A549 (cell line): Measurements from ENCODE around the gene NDUFB8. TPM values are rescaled to one million over a fixed set of nuclear protein-coding genes. Genes with fewer than 3 reads are reported as not detected.

Source experiments
- ATAC-seq, 2 experiments: fragments of 200-7000 bp in 1 of 2; fragments of >200 bp in 1 of 2; cut with Nextera tagmentation in 1 of 2; cut with Tn5 transposase in 1 of 2; 3 replicates each; pipeline versions ENCODE4 v1.8.0 to v1.9.1; 2018 to 2020; ENCODE audit warnings: mild to moderate bottlenecking in 1 of 2, moderate library complexity in 1 of 2
- CTCF ChIA-PET: fragments of 300-600 bp; sonication (Branson Sonifier 250); formaldehyde crosslinking; extraction: SDS; loops from one replicate; lab custom pipeline; 2021; ENCODE audit warnings: antibody characterized with exemption, inconsistent platforms; lab: Yijun Ruan, JAX
- POLR2A ChIA-PET: fragments of 350-600 bp; formaldehyde crosslinking; extraction: SDS; loops from one replicate; lab custom pipeline; 2021; ENCODE audit warnings: antibody characterized with exemption, inconsistent platforms; lab: Yijun Ruan, JAX
- DNase-seq, 2 experiments: peaks; one replicate each; pipeline versions ENCODE4 v3.0.0 to v3.0.0-alpha.2; 2011 to 2016; ENCODE audit warnings: low read depth in 1 of 2, low spot score in 1 of 2
- FAIRE-seq: peaks from 2 replicates; lab custom pipeline; 2011; peaks lifted over from hg19 to GRCh38; lab: Jason Lieb, UNC
- H3K27ac ChIP-seq, 2 experiments: fragments of >200 bp; sonication (Bioruptor Twin); formaldehyde crosslinking; 3 replicates each; pipeline ENCODE4 v1.5.1; 2016 to 2017
- H3K4me1 ChIP-seq: fragments of >200 bp; sonication (Bioruptor Twin); formaldehyde crosslinking; 3 replicates; pipeline ENCODE4 v1.6.1; 2016
- H3K4me2 ChIP-seq: fragments of >200 bp; sonication (Bioruptor Twin); formaldehyde crosslinking; 3 replicates; pipeline ENCODE4 v1.6.1; 2016
- H3K4me3 ChIP-seq: fragments of >200 bp; sonication (Bioruptor Twin); formaldehyde crosslinking; 3 replicates; pipeline ENCODE4 v1.5.1; 2016
- H3K9me3 ChIP-seq: fragments of >200 bp; sonication (Bioruptor Twin); formaldehyde crosslinking; 3 replicates; pipeline ENCODE4 v1.6.1; 2016
- BCL3 ChIP-seq: fragments of >200 bp; sonication (Bioruptor Twin); formaldehyde crosslinking; IDR thresholded peaks from 3 replicates; pipeline ENCODE4 v1.6.1; 2016
- CBX8 ChIP-seq: fragments of 200-600 bp; sonication (generic); IDR thresholded peaks from 2 replicates; pipeline ENCODE4 v1.6.1; 2016
- CTCF ChIP-seq: fragments of >200 bp; sonication (Bioruptor Twin); formaldehyde crosslinking; IDR thresholded peaks from 3 replicates; pipeline ENCODE4 v1.5.1; 2016
- ESRRA ChIP-seq: fragments of 150-350 bp; IDR thresholded peaks from 2 replicates; pipeline ENCODE4 v1.6.1; 2014; ENCODE audit warnings: mild to moderate bottlenecking, low read length, borderline replicate concordance
- FOSB ChIP-seq: fragments of 250-450 bp; sonication (Bioruptor Pico); IDR thresholded peaks from 2 replicates; pipeline ENCODE4 v1.5.0; 2020; ENCODE audit warnings: mild to moderate bottlenecking, moderate library complexity
- FOSL2 ChIP-seq, 2 experiments: fragments of 450-650 bp in 1 of 2; fragments of >200 bp in 1 of 2; sonication (Bioruptor Twin) in 1 of 2; formaldehyde crosslinking; IDR thresholded peaks; 2 replicates each; pipeline versions ENCODE4 v1.5.0 to v1.6.1; 2016 to 2020; ENCODE audit warnings: mild to moderate bottlenecking in 1 of 2, moderate library complexity in 1 of 2
- FOXS1 ChIP-seq: fragments of 250-450 bp; sonication (Bioruptor Pico); IDR thresholded peaks from 2 replicates; pipeline ENCODE4 v1.5.0; 2020; ENCODE audit warnings: mild to moderate bottlenecking, moderate library complexity
- HDAC2 ChIP-seq: fragments of 200-600 bp; sonication (generic); IDR thresholded peaks from 2 replicates; pipeline ENCODE4 v1.6.1; 2016
- HEYL ChIP-seq: fragments of 250-450 bp; sonication (Bioruptor Pico); IDR thresholded peaks from 2 replicates; pipeline ENCODE4 v1.8.0; 2021; ENCODE audit warnings: mild to moderate bottlenecking, moderate library complexity
- HOXA7 ChIP-seq: fragments of 250-450 bp; sonication (Bioruptor Pico); IDR thresholded peaks from 2 replicates; pipeline ENCODE4 v1.5.0; 2020; ENCODE audit warnings: mild to moderate bottlenecking, moderate library complexity
- HOXB5 ChIP-seq: fragments of 250-450 bp; sonication (Bioruptor Pico); IDR thresholded peaks from 2 replicates; pipeline ENCODE4 v1.5.0; 2020; ENCODE audit warnings: mild to moderate bottlenecking, moderate library complexity
- JUN ChIP-seq, 2 experiments: fragments of >200 bp; sonication (Bioruptor Twin); formaldehyde crosslinking; IDR thresholded peaks; 2 replicates in 1 of 2; 3 replicates in 1 of 2; pipeline ENCODE4 v1.6.1; 2016 to 2017
- JUNB ChIP-seq: fragments of >200 bp; sonication (Bioruptor Twin); formaldehyde crosslinking; IDR thresholded peaks from 2 replicates; pipeline ENCODE4 v1.6.1; 2016
- KDM5A ChIP-seq: fragments of 200-600 bp; sonication (generic); IDR thresholded peaks from 2 replicates; pipeline ENCODE4 v1.6.1; 2016; ENCODE audit warnings: antibody characterized with exemption, mild to moderate bottlenecking
- MAZ ChIP-seq: fragments of 150-350 bp; IDR thresholded peaks from 2 replicates; pipeline ENCODE4 v1.6.1; 2014; ENCODE audit warnings: antibody characterized with exemption, low read depth, low read length, borderline replicate concordance
- NR3C1 ChIP-seq: fragments of >200 bp; sonication (Bioruptor Twin); formaldehyde crosslinking; IDR thresholded peaks from 3 replicates; pipeline ENCODE4 v1.6.1; 2017
- PBX3 ChIP-seq: IDR thresholded peaks from 2 replicates; pipeline ENCODE4 v1.6.1; 2012
- RCOR1 ChIP-seq: fragments of 150-350 bp; IDR thresholded peaks from 2 replicates; pipeline ENCODE4 v1.6.1; 2014; ENCODE audit warnings: antibody characterized with exemption, low read length, low read depth
- SREBF2 ChIP-seq: fragments of 450-650 bp; IDR thresholded peaks from 2 replicates; pipeline ENCODE4 v1.6.1; 2014; ENCODE audit warnings: mild to moderate bottlenecking, moderate library complexity
- ZNF302 ChIP-seq: fragments of 250-450 bp; sonication (Bioruptor Pico); IDR thresholded peaks from 2 replicates; pipeline ENCODE4 v1.9.0; 2021; ENCODE audit warnings: inconsistent platforms, mild to moderate bottlenecking, moderate library complexity
- WGBS: methylation state at CpG from one replicate; pipeline ENCODE4 v1.1.6; 2017; ENCODE audit errors: missing lambda C conversion rate; 5-methylcytosine and 5-hydroxymethylcytosine counted together
- polyA plus RNA-seq, 4 experiments: library from polyadenylated mRNA; depleted of rRNA in 3 of 4; stranded (reverse); fragments of >200 nt; fragmentation: RNase III in 1 of 4; extraction: RNeasy Plus Mini Kit Qiagen cat#74134 plus additional on column Dnase treatment in 1 of 4; gene quantifications; 2 replicates in 3 of 4; 3 replicates in 1 of 4; pipeline ENCODE4 v1.2.3, GENCODE V29; 2011 to 2017
- TF ChIP-seq, protein P1 (sequence below): fragments of 150-350 bp; IDR thresholded peaks from 2 replicates; pipeline ENCODE4 v1.6.1; 2014; ENCODE audit warnings: low read depth, mild to moderate bottlenecking, low read length

The NDUFB8 gene
- polyA plus RNA-seq, 2 of the 4 experiments (the other 2 are of a cell fraction), result 221 to 333 TPM

- ChIA-PET CTCF (interaction anchor here (0.7 to 20.4 kb wide), 10 partner anchors 12 to 356 kb away, joined by 3 to 353 read pairs (median 9); partner anchors contain the start of genes HIF1AN and SCD), POLR2A (interaction anchor here (1.4 kb wide), 1 partner anchor 14 kb away, joined by 3 read pairs; the partner anchor contains the start of gene HIF1AN)
- no peak overlapping the region for H3K4me2 ChIP-seq
- H3K27ac ChIP-seq, result no peak overlapping the region
- WGBS, result 86% methylated on average over 5 of the region's 5 CpGs
- no peaks in the 10 kb centered on the region for H3K4me1 ChIP-seq
- DNase-seq, result no peak
- H3K4me3 ChIP-seq, result no peak overlapping the region
- FAIRE-seq, result no peak
- no peaks in the 10 kb centered on the region for H3K9me3 ChIP-seq
- no peak for TF ChIP-seq JUN (IDR thresholded peaks at IDR 0.05)
- no peak for TF ChIP-seq FOSL2 (IDR thresholded peaks at IDR 0.05)
- peak; percentile 87 for TF ChIP-seq FOSL2 (CRISPR knock-in tag; IDR thresholded peaks at IDR 0.05)
- no peak for TF ChIP-seq JUNB
- ATAC-seq, result no peak
Observed at GRCh38 chr10:100522107-100522801, 7.4 kb downstream of the NDUFB8 start.

DNA sequence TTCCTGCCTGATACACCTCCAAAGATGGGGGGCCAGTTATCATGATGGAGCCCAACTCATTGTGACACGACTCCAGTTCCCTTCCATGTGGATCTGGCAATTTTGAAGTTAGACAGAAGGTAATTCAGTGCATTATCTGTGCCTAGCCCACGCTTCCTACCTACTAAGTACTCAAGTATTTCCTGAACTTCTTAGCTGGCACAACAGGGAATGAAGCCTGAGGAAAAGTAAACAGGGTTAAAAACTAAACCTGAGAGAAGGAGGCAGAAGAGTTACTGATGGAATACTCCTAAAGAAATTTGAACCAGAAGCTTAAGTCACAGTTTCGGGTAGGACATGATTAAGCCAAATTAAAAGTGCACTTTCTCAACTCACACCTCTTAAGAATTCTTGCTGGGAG lies 8.9 kb downstream of the NDUFB8 start:
- TF ChIP-seq CTCF (no peak), BCL3 (no peak), CBX8 (no peak), HEYL (CRISPR knock-in tag) (no peak), KDM5A (no peak), HOXA7 (CRISPR knock-in tag) (no peak), MAZ (no peak), FOXS1 (no peak), SREBF2 (no peak), NR3C1 (no peak), FOSL2 (IDR thresholded peaks at IDR 0.05) (no peak), FOSL2 (CRISPR knock-in tag; IDR thresholded peaks at IDR 0.05) (no peak), ESRRA (no peak), ZNF302 (CRISPR knock-in tag) (no peak), PBX3 (no peak), HDAC2 (no peak), HOXB5 (CRISPR knock-in tag) (no peak), FOSB (CRISPR knock-in tag) (no peak), RCOR1 (no peak)
- TF ChIP-seq, protein P1, sequence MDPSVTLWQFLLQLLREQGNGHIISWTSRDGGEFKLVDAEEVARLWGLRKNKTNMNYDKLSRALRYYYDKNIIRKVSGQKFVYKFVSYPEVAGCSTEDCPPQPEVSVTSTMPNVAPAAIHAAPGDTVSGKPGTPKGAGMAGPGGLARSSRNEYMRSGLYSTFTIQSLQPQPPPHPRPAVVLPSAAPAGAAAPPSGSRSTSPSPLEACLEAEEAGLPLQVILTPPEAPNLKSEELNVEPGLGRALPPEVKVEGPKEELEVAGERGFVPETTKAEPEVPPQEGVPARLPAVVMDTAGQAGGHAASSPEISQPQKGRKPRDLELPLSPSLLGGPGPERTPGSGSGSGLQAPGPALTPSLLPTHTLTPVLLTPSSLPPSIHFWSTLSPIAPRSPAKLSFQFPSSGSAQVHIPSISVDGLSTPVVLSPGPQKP, result no peak
- H3K4me3 ChIP-seq, result no peak overlapping the region
- H3K4me2 ChIP-seq, result no peak overlapping the region
- no peak overlapping the region for H3K27ac ChIP-seq
- ChIA-PET CTCF (interaction anchor here (1.0 to 23.5 kb wide), 8 partner anchors 11 to 358 kb away, joined by 3 to 381 read pairs (median 44); partner anchors contain the start of gene SCD), POLR2A (no interaction called here)
- no peak for ATAC-seq
- H3K9me3 ChIP-seq, result no peaks in the 10 kb centered on the region
- 84% methylated on average over 3 of the region's 3 CpGs for WGBS
- H3K4me1 ChIP-seq, result no peaks in the 10 kb centered on the region
- DNase-seq, result no peak
- no peak for FAIRE-seq
